ENCODE measurements around the gene ADAMTS13. TPM values are rescaled to one million over a fixed set of nuclear protein-coding genes. Genes with fewer than 3 reads are reported as not detected.

Gene ADAMTS13
- total and polyA plus RNA-seq, 2 donors (not counting 3 experiments of a cell fraction or from before 2014, with no cell fraction given), result 1.5 to 2.5 TPM

- H3K36me3 ChIP-seq (ENCODE audit: control insufficient read depth in 2 of 2, extremely low read depth in 1 of 2, insufficient read depth in 2 of 2, low read length in 2 of 2), result peaks cover 3 to 36% of the 10 kb centered on the region in 2 experiments
- H2AFZ ChIP-seq (ENCODE audit: low read depth, low read length), result no peak overlapping the region
- intact Hi-C loops (cut with micrococcal nuclease), result no loop called here
- no peak overlapping the region for H3K27ac ChIP-seq (ENCODE audit: insufficient read depth, low read depth, low read length)
- H3K27me3 ChIP-seq (ENCODE audit: control insufficient read depth in 2 of 2, insufficient read depth in 2 of 2, low read length in 2 of 2), result no peaks in the 10 kb centered on the region
- TF ChIP-seq MAX (IDR thresholded peaks at IDR 0.05; ENCODE audit: insufficient read depth, insufficient read length) (no peak), FOS (IDR thresholded peaks at IDR 0.05; ENCODE audit: borderline replicate concordance, insufficient read depth, low read length) (no peak), POLR2AphosphoS5 (IDR thresholded peaks at IDR 0.05; ENCODE audit: insufficient read depth, low read depth, low read length) (no peak), GATA2 (IDR thresholded peaks at IDR 0.05; ENCODE audit: insufficient read depth, insufficient read length, low read depth, low read length) (no peak), POLR2A (IDR thresholded peaks at IDR 0.05; ENCODE audit: low read depth, low read length) (no peak), MYC (IDR thresholded peaks at IDR 0.05; ENCODE audit: low read depth, low read length) (no peak), EZH2 (IDR thresholded peaks at IDR 0.05; ENCODE audit: borderline replicate concordance, low read depth, low read length, severe bottlenecking) (no peak), JUN (IDR thresholded peaks at IDR 0.05; ENCODE audit: borderline replicate concordance, insufficient read depth, insufficient read length, low read depth) (no peak)
- TF ChIP-seq, protein P1, sequence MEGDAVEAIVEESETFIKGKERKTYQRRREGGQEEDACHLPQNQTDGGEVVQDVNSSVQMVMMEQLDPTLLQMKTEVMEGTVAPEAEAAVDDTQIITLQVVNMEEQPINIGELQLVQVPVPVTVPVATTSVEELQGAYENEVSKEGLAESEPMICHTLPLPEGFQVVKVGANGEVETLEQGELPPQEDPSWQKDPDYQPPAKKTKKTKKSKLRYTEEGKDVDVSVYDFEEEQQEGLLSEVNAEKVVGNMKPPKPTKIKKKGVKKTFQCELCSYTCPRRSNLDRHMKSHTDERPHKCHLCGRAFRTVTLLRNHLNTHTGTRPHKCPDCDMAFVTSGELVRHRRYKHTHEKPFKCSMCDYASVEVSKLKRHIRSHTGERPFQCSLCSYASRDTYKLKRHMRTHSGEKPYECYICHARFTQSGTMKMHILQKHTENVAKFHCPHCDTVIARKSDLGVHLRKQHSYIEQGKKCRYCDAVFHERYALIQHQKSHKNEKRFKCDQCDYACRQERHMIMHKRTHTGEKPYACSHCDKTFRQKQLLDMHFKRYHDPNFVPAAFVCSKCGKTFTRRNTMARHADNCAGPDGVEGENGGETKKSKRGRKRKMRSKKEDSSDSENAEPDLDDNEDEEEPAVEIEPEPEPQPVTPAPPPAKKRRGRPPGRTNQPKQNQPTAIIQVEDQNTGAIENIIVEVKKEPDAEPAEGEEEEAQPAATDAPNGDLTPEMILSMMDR (IDR thresholded peaks at IDR 0.05; ENCODE audit: extremely low read depth in 1 of 2, insufficient read depth in 1 of 2, low read depth in 1 of 2, low read length in 2 of 2), result no peak
- FAIRE-seq (no peak), DNase-seq (ENCODE audit: low read depth, low spot score) (no peak)
- H3K4me1 ChIP-seq (ENCODE audit: control insufficient read depth, extremely low read depth, insufficient read depth, low read length), result peaks cover 6% of the 10 kb centered on the region
- peaks cover 8% of the 10 kb centered on the region for H3K79me2 ChIP-seq (ENCODE audit: control insufficient read depth, insufficient read depth, low read length)
- ChIA-PET POLR2A (no interaction called here), CTCF (interaction anchor here (0.8 to 1.1 kb wide), 2 partner anchors 11 kb away, joined by 3 read pairs; no protein-coding TSS in a partner anchor)
- no peaks in the 10 kb centered on the region for H3K9me1 ChIP-seq (replicated peaks; ENCODE audit: control insufficient read depth, extremely low read depth, insufficient read depth, low read length)
- no peaks in the 10 kb centered on the region for H3K9me3 ChIP-seq (replicated peaks; ENCODE audit: control insufficient read depth, insufficient read depth, low read length)
- no peak overlapping the region for H3K9ac ChIP-seq (replicated peaks; ENCODE audit: extremely low read depth, insufficient read depth, low read length)
- no TSS peak for BruUV-seq (replicated peaks)
- dilution Hi-C loops (cut with MboI; ENCODE audit: extremely low pct_ligation_motif_present, low sequenced_read_pairs), result no loop called here
- no peaks in the 10 kb centered on the region for H4K20me1 ChIP-seq (replicated peaks; ENCODE audit: control insufficient read depth, extremely low read depth, insufficient read depth, low read length)
- H3K4me3 ChIP-seq (replicated peaks in 1 of 3; ENCODE audit: insufficient read depth in 1 of 3, low read depth in 1 of 3, low read length in 3 of 3), result no peak overlapping the region
- H3K4me2 ChIP-seq (ENCODE audit: insufficient read depth, low read length), result no peak overlapping the region
Measured at GRCh38 chr9:133475292-133476012, 53.3 kb downstream of the ADAMTS13 start.

Measured in endothelial cell of umbilical vein (primary cell).